Endothelial cell of umbilical vein (primary cell): ENCODE results near the gene MYH15.

Source experiments
- CTCF ChIP-seq, 2 donors: IDR thresholded peaks; 1 replicate in 1 of 2; 2 replicates in 1 of 2; pipeline ENCODE4 v1.5.1; 2011; ENCODE audit warnings: low read length in 2 of 2, mild to moderate bottlenecking in 2 of 2, moderate library complexity in 2 of 2, control low read depth in 1 of 2, inconsistent platforms in 1 of 2, low read depth in 1 of 2; ENCODE audit not compliant: insufficient read depth in 1 of 2; ENCODE audit errors: extremely low read depth in 1 of 2
- EZH2 ChIP-seq: IDR thresholded peaks from 2 replicates; pipeline ENCODE4 v1.6.1; 2012; ENCODE audit warnings: borderline replicate concordance, low read depth, mild to moderate bottlenecking, moderate library complexity, low read length, inconsistent platforms; ENCODE audit not compliant: severe bottlenecking
- GATA2 ChIP-seq: IDR thresholded peaks from 2 replicates; pipeline ENCODE4 v1.7.0; 2011; ENCODE audit warnings: low read depth, mild to moderate bottlenecking, moderate library complexity, mixed read lengths, low read length; ENCODE audit not compliant: insufficient read length, insufficient read depth
- MAX ChIP-seq: IDR thresholded peaks from 2 replicates; pipeline ENCODE4 v1.6.1; 2011; ENCODE audit not compliant: insufficient read depth, insufficient read length
- MYC ChIP-seq: IDR thresholded peaks from one replicate; pipeline ENCODE4 v1.6.1; 2011; ENCODE audit warnings: mild to moderate bottlenecking, low read depth, low read length
- POLR2A ChIP-seq: IDR thresholded peaks from 2 replicates; pipeline ENCODE4 v1.6.1; 2012; ENCODE audit warnings: low read depth, mild to moderate bottlenecking, control low read depth, low read length
- POLR2AphosphoS5 ChIP-seq: IDR thresholded peaks from 2 replicates; pipeline ENCODE4 v1.6.1; 2012; ENCODE audit warnings: low read depth, mild to moderate bottlenecking, control low read depth, low read length, moderate library complexity; ENCODE audit not compliant: insufficient read depth

DNA sequence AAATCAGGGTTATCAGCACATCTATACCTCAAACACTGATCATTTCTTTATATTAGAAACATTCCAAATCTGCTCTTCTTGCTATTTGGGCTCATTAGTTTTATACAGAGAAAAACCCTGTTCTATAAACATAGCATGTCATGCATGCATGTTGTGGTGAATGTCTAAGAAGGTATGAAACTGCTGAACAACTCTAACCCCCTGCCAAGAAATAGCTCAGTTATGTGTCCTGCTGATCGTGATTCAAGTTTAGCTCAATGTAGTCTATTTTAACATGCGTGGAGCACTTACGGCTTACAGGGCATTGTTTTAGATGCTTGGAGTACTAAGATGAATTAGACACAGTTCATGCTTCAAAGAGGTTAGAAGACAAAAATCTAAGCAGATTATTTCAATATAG, 35.8 kb downstream of the MYH15 start:
- no peak for TF ChIP-seq MAX
- TF ChIP-seq CTCF (IDR thresholded peaks at IDR 0.05; ENCODE audit: extremely low read depth in 1 of 2, insufficient read depth in 1 of 2, low read depth in 1 of 2, low read length in 2 of 2) = no peak
- TF ChIP-seq EZH2 = no peak
- no peak for TF ChIP-seq MYC
- TF ChIP-seq GATA2 = no peak
- TF ChIP-seq POLR2AphosphoS5 = no peak
- no peak for TF ChIP-seq POLR2A
